Peyer's patch (tissue), 4 donors: ENCODE results near the gene ANXA6. TPM values are rescaled to one million over a fixed set of nuclear protein-coding genes. Genes with fewer than 3 reads are reported as not detected.

Experiments
- DNase-seq, 3 donors: peaks; one replicate each; pipeline ENCODE4 v3.0.0-alpha.2; 2017 to 2019
- H3K27ac ChIP-seq, 4 donors: fragments of 200-600 bp; sonication (generic); one replicate each; pipeline ENCODE4 v1.5.1; 2016 to 2019
- H3K27me3 ChIP-seq, 2 donors: fragments of 200-600 bp; sonication (generic); one replicate each; pipeline ENCODE4 v1.5.1; 2019
- H3K36me3 ChIP-seq, 3 donors: fragments of 200-600 bp; sonication (generic); one replicate each; pipeline ENCODE4 v1.5.1; 2016 to 2019
- H3K4me1 ChIP-seq, 4 donors: fragments of 200-600 bp; sonication (generic); one replicate each; pipeline ENCODE4 v1.5.1; 2016 to 2019
- H3K4me3 ChIP-seq, 4 donors: fragments of 200-600 bp; sonication (generic); 1 replicate in 3 of 4; 2 replicates in 1 of 4; pipeline ENCODE4 v1.5.1; 2016 to 2019; ENCODE audit warnings: mild to moderate bottlenecking in 1 of 4
- H3K9me3 ChIP-seq, 4 donors: fragments of 200-600 bp; sonication (generic); one replicate each; pipeline ENCODE4 v1.5.1; 2016 to 2019; ENCODE audit warnings: mild to moderate bottlenecking in 1 of 4
- CTCF ChIP-seq, 6 experiments: fragments of 450-650 bp in 4 of 6; fragments of 200-600 bp in 2 of 6; sonication (generic) in 1 of 6; IDR thresholded peaks; one replicate each; pipeline ENCODE4 v1.5.1; 2017 to 2019; ENCODE audit warnings: antibody characterized with exemption in 6 of 6, mild to moderate bottlenecking in 3 of 6, moderate library complexity in 1 of 6
- POLR2A ChIP-seq, 2 donors: fragments of 450-650 bp; IDR thresholded peaks; one replicate each; pipeline ENCODE4 v1.5.1; 2017; ENCODE audit warnings: antibody characterized with exemption in 2 of 2, mild to moderate bottlenecking in 2 of 2, moderate library complexity in 2 of 2
- total RNA-seq, 4 donors: library from RNA; depleted of rRNA; stranded (reverse); fragments of >200 nt; gene quantifications; one replicate each; pipeline ENCODE4 v1.1.0, GENCODE V29; 2016

ANXA6 gene
- total RNA-seq, 4 donors from 2014 or later, result 11.2 to 228 (median 30.1) TPM

- Histone ChIP-seq H3K4me1 (peaks cover 13 to 52% (median 34%) of the 10 kb centered on the region in 4 donors), H3K27ac (peak overlapping the region; percentile 67 to 84 (median 78)), H3K36me3 (no peaks in the 10 kb centered on the region), H3K9me3 (no peaks in the 10 kb centered on the region), H3K4me3 (peak overlapping the region in 3 of 4 donors; percentile 14 to 39 (median 29)), H3K27me3 (no peaks in the 10 kb centered on the region)
- DNase-seq, result peak; percentile 56 to 83 (median 76)
- no peak for TF ChIP-seq CTCF (IDR thresholded peaks at IDR 0.05)
- TF ChIP-seq POLR2A (IDR thresholded peaks at IDR 0.05), result no peak
Measured at GRCh38 chr5:151086905-151087360, 70.6 kb downstream of the ANXA6 start.

GRCh38 chr5:151086192-151086869 lies 71.2 kb downstream of the ANXA6 start:
- Histone ChIP-seq H3K4me3 (peak overlapping the region in 3 of 4 donors; percentile 14 to 39 (median 29)), H3K36me3 (no peaks in the 10 kb centered on the region), H3K27ac (peak overlapping the region; percentile 67 to 84 (median 78)), H3K4me1 (peaks cover 13 to 54% (median 36%) of the 10 kb centered on the region in 4 donors), H3K9me3 (no peaks in the 10 kb centered on the region), H3K27me3 (no peaks in the 10 kb centered on the region)
- peak in 1 of 3 donors; percentile 50 for DNase-seq
- TF ChIP-seq POLR2A (IDR thresholded peaks at IDR 0.05) (no peak), CTCF (IDR thresholded peaks at IDR 0.05) (no peak)

- DNase-seq, result peak in 2 of 3 donors; percentile 75 to 85
- Histone ChIP-seq H3K4me3 (peak overlapping the region in 1 of 4 donors; percentile 0), H3K4me1 (peaks cover 13 to 54% (median 36%) of the 10 kb centered on the region in 4 donors), H3K27ac (peak overlapping the region; percentile 67 to 84 (median 78)), H3K36me3 (no peaks in the 10 kb centered on the region), H3K27me3 (no peaks in the 10 kb centered on the region), H3K9me3 (no peaks in the 10 kb centered on the region)
- TF ChIP-seq CTCF (IDR thresholded peaks at IDR 0.05) (no peak), POLR2A (IDR thresholded peaks at IDR 0.05) (no peak)
Measured at GRCh38 chr5:151085517-151086041, 72.0 kb downstream of the ANXA6 start.

GRCh38 chr5:151084363-151084762 lies 73.2 kb downstream of the ANXA6 start:
- no peak for DNase-seq
- Histone ChIP-seq H3K9me3 (no peaks in the 10 kb centered on the region), H3K27ac (peak overlapping the region; percentile 67 to 98 (median 78)), H3K36me3 (no peaks in the 10 kb centered on the region), H3K27me3 (no peaks in the 10 kb centered on the region), H3K4me1 (peaks cover 13 to 61% (median 36%) of the 10 kb centered on the region in 4 donors), H3K4me3 (no peak overlapping the region)
- TF ChIP-seq CTCF (IDR thresholded peaks at IDR 0.05) (no peak), POLR2A (IDR thresholded peaks at IDR 0.05) (no peak)

- peaks cover 13 to 73% (median 40%) of the 10 kb centered on the region in 4 donors for H3K4me1 ChIP-seq
- H3K9me3 ChIP-seq, result no peaks in the 10 kb centered on the region
- peak in 2 of 3 donors; percentile 75 to 84 for DNase-seq
- peak overlapping the region; percentile 97 to 100 (median 98) for H3K27ac ChIP-seq
- peak in 1 of 2 donors; percentile 72 for TF ChIP-seq POLR2A (IDR thresholded peaks at IDR 0.05)
- TF ChIP-seq CTCF (IDR thresholded peaks at IDR 0.05), result no peak
- peaks cover 0 to 3% (median 0%) of the 10 kb centered on the region in 3 donors for H3K36me3 ChIP-seq
- H3K27me3 ChIP-seq, result no peaks in the 10 kb centered on the region
- H3K4me3 ChIP-seq, result no peak overlapping the region
Measured at GRCh38 chr5:151083081-151083676, 74.4 kb downstream of the ANXA6 start.
